Keratinocyte (primary cell): ENCODE measurements around the gene SPECC1L. TPM values are rescaled to one million over a fixed set of nuclear protein-coding genes. Genes with fewer than 3 reads are reported as not detected.

Experiments
- DNase-seq: peaks from one replicate; pipeline ENCODE4 v3.0.0-alpha.2; 2011; ENCODE audit warnings: low read depth, missing footprints, low spot score
- FAIRE-seq: peaks from 2 replicates; lab custom pipeline; 2011; peaks lifted over from hg19 to GRCh38; lab: Jason Lieb, UNC
- H2AFZ ChIP-seq: 2 replicates; pipeline ENCODE4 v1.6.0; 2012; ENCODE audit warnings: low read length, control low read depth, inconsistent platforms; ENCODE audit not compliant: control insufficient read depth
- H3K27ac ChIP-seq: 2 replicates; pipeline ENCODE4 v1.5.1; 2011; ENCODE audit warnings: low read length; ENCODE audit not compliant: control insufficient read depth, insufficient read depth
- H3K27me3 ChIP-seq: 3 replicates; pipeline ENCODE4 v1.6.0; 2011; ENCODE audit warnings: low read length; ENCODE audit not compliant: control insufficient read depth, insufficient read depth; ENCODE audit errors: extremely low read depth
- H3K36me3 ChIP-seq, 2 experiments: 2 replicates in 1 of 2; 3 replicates in 1 of 2; pipeline ENCODE4 v1.5.1; 2011; ENCODE audit warnings: low read length in 2 of 2, mild to moderate bottlenecking in 1 of 2; ENCODE audit not compliant: control insufficient read depth in 2 of 2, insufficient read depth in 2 of 2; ENCODE audit errors: extremely low read depth in 1 of 2
- H3K4me1 ChIP-seq: 3 replicates; pipeline ENCODE4 v1.5.1; 2011; ENCODE audit warnings: low read length; ENCODE audit not compliant: control insufficient read depth, insufficient read depth; ENCODE audit errors: extremely low read depth
- H3K4me2 ChIP-seq: 3 replicates; pipeline ENCODE4 v1.6.0; 2011; ENCODE audit warnings: low read depth, low read length; ENCODE audit not compliant: control insufficient read depth, insufficient read depth; ENCODE audit errors: extremely low read depth
- H3K4me3 ChIP-seq, 3 experiments: fragments of 200-600 bp in 1 of 3; sonication (generic) in 1 of 3; 2 replicates in 2 of 3; 3 replicates in 1 of 3; pipeline ENCODE4 v1.5.1; 2011 to 2016; ENCODE audit warnings: low read length in 3 of 3, mild to moderate bottlenecking in 3 of 3, control low read depth in 2 of 3, inconsistent platforms in 1 of 3, low read depth in 1 of 3, mixed read lengths in 1 of 3, mixed run types in 1 of 3, moderate library complexity in 1 of 3; ENCODE audit not compliant: control insufficient read depth in 2 of 3, insufficient read depth in 2 of 3; ENCODE audit errors: extremely low read depth in 1 of 3
- H3K79me2 ChIP-seq: 2 replicates; pipeline ENCODE4 v1.6.0; 2012; ENCODE audit warnings: low read length; ENCODE audit not compliant: control insufficient read depth, insufficient read depth
- H3K9ac ChIP-seq: 3 replicates; pipeline ENCODE4 v1.6.0; 2011; ENCODE audit warnings: low read length; ENCODE audit not compliant: control insufficient read depth, insufficient read depth; ENCODE audit errors: extremely low read depth
- H3K9me1 ChIP-seq: 3 replicates; pipeline ENCODE4 v1.6.0; 2011; ENCODE audit warnings: low read length; ENCODE audit not compliant: control insufficient read depth, insufficient read depth; ENCODE audit errors: extremely low read depth
- H3K9me3 ChIP-seq: 2 replicates; pipeline ENCODE4 v1.5.1; 2012; ENCODE audit warnings: low read depth, low read length; ENCODE audit not compliant: control insufficient read depth
- H4K20me1 ChIP-seq: 3 replicates; pipeline ENCODE4 v1.6.0; 2011; ENCODE audit warnings: low read length; ENCODE audit not compliant: control insufficient read depth, insufficient read depth; ENCODE audit errors: extremely low read depth
- EZH2 ChIP-seq: IDR thresholded peaks from one replicate; pipeline ENCODE4 v1.6.1; 2012; ENCODE audit warnings: inconsistent platforms, mild to moderate bottlenecking, low read length, moderate library complexity
- dilution Hi-C: fragments of 300-500 bp; cut with MboI; formaldehyde crosslinking; loops from one replicate; pipeline ENCODE4 v1.7.0; 2020; ENCODE audit warnings: low sequenced_read_pairs; ENCODE audit not compliant: extremely low pct_ligation_motif_present
- polyA plus RNA-seq, 5 experiments: library from polyadenylated mRNA; depleted of rRNA in 3 of 5; stranded (reverse) in 3 of 5; stranded (forward) in 1 of 5; unstranded in 1 of 5; fragments of >200 nt; gene quantifications; 1 replicate in 1 of 5; 2 replicates in 3 of 5; 3 replicates in 1 of 5; pipeline versions ENCODE4 v1.2.1 to v1.2.3, GENCODE V29; 2011 to 2012; ENCODE audit warnings: missing spikeins in 2 of 5, low read depth in 1 of 5, low replicate concordance in 1 of 5
- TF ChIP-seq, protein P1 (sequence below), 3 experiments: IDR thresholded peaks in 1 of 3; conservative IDR thresholded peaks in 1 of 3; optimal IDR thresholded peaks in 1 of 3; 2 replicates in 2 of 3; 3 replicates in 1 of 3; pipeline versions ENCODE3 to v1.5.1; 2011; ENCODE audit warnings: low read length in 3 of 3, mild to moderate bottlenecking in 3 of 3, moderate library complexity in 2 of 3, control low read depth in 1 of 3, inconsistent platforms in 1 of 3; ENCODE audit not compliant: insufficient read depth in 2 of 3; ENCODE audit errors: extremely low read depth in 1 of 3

SPECC1L gene
- polyA plus RNA-seq, 1 donor (not counting 4 experiments of a cell fraction or from before 2014, with no cell fraction given): 19.3 TPM

DNA sequence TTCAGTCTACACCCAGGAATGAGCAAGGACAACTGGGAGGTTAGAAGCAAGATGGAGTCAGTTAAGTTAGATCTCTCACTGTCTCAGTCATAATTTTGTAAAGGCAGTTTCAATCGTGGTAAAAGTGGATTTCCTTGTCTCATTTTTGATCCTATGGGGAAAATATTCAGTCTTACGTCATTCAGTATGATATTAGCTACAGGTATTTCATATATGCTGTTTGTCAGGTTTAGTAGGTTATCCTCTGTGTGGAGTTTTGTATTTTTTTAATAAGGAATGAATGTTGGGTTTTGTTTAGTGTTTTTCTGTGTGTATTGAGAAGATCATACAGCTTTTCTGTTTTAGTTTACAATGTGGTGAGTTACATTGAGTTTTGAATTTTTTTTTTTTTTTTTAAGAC lies 11.8 kb downstream of the SPECC1L start:
- Histone ChIP-seq H3K4me1 (peaks cover 10% of the 10 kb centered on the region), H3K9ac (no peak overlapping the region), H3K79me2 (peaks cover 66% of the 10 kb centered on the region), H3K27ac (no peak overlapping the region), H4K20me1 (no peaks in the 10 kb centered on the region), H3K4me3 (no peak overlapping the region), H3K27me3 (no peaks in the 10 kb centered on the region), H3K9me3 (no peaks in the 10 kb centered on the region), H3K9me1 (no peaks in the 10 kb centered on the region), H3K4me2 (no peak overlapping the region), H2AFZ (no peak overlapping the region), H3K36me3 (no peaks in the 10 kb centered on the region)
- dilution Hi-C loops: no loop called here
- FAIRE-seq (no peak), DNase-seq (no peak)
- TF ChIP-seq, protein P1, sequence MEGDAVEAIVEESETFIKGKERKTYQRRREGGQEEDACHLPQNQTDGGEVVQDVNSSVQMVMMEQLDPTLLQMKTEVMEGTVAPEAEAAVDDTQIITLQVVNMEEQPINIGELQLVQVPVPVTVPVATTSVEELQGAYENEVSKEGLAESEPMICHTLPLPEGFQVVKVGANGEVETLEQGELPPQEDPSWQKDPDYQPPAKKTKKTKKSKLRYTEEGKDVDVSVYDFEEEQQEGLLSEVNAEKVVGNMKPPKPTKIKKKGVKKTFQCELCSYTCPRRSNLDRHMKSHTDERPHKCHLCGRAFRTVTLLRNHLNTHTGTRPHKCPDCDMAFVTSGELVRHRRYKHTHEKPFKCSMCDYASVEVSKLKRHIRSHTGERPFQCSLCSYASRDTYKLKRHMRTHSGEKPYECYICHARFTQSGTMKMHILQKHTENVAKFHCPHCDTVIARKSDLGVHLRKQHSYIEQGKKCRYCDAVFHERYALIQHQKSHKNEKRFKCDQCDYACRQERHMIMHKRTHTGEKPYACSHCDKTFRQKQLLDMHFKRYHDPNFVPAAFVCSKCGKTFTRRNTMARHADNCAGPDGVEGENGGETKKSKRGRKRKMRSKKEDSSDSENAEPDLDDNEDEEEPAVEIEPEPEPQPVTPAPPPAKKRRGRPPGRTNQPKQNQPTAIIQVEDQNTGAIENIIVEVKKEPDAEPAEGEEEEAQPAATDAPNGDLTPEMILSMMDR (optimal IDR thresholded peaks at IDR 0.05 in 1 of 3, IDR thresholded peaks at IDR 0.05 in 1 of 3, conservative IDR thresholded peaks at IDR 0.05 in 1 of 3; ENCODE audit: extremely low read depth in 1 of 3, insufficient read depth in 2 of 3, low read length in 3 of 3): no peak
- no peak for TF ChIP-seq EZH2

DNA sequence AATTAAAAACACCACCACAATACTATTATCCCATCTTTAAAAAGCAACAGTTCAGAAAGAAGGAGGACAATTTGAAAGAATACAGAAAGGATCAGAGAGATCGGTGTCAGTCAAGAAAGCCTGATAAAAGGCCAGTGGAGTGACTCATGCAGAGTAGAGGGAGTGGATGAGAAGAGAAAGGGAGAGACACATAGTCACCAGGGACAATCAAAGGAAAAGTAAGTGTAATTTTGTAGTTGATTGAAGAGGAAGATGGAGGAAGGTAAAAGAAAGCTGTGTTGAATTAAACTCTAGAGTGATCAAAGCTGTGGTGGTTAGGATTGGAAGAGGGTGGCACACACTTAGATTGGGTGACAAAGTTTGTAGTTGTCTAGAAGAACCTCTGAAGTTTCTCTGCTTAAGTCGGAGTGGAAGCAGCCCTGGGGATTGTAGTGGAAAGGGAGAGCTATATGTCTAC lies 14.1 kb downstream of the SPECC1L start:
- H3K9ac ChIP-seq: no peak overlapping the region
- no peak for FAIRE-seq
- H3K9me3 ChIP-seq: no peaks in the 10 kb centered on the region
- no peak overlapping the region for H3K4me2 ChIP-seq
- H3K79me2 ChIP-seq: peaks cover 66% of the 10 kb centered on the region
- no peaks in the 10 kb centered on the region for H3K36me3 ChIP-seq
- no peak overlapping the region for H2AFZ ChIP-seq
- peaks cover 4% of the 10 kb centered on the region for H4K20me1 ChIP-seq
- no peak for TF ChIP-seq EZH2
- TF ChIP-seq, protein P1 (optimal IDR thresholded peaks at IDR 0.05 in 1 of 3, IDR thresholded peaks at IDR 0.05 in 1 of 3, conservative IDR thresholded peaks at IDR 0.05 in 1 of 3; ENCODE audit: extremely low read depth in 1 of 3, insufficient read depth in 2 of 3, low read length in 3 of 3): no peak
- H3K4me1 ChIP-seq: peaks cover 10% of the 10 kb centered on the region
- dilution Hi-C loops: no loop called here
- H3K27ac ChIP-seq: no peak overlapping the region
- H3K27me3 ChIP-seq: no peaks in the 10 kb centered on the region
- no peak overlapping the region for H3K4me3 ChIP-seq
- no peaks in the 10 kb centered on the region for H3K9me1 ChIP-seq
- no peak for DNase-seq
